HepG2 (cell line): Measurements from ENCODE around the gene GNG10. TPM values are rescaled to one million over a fixed set of nuclear protein-coding genes. Genes with fewer than 3 reads are reported as not detected.

Experiments
- ATAC-seq: fragments of 200-7000 bp; cut with Tn5 transposase; 3 replicates; pipeline ENCODE4 v1.9.1; 2020; ENCODE audit warnings: mild to moderate bottlenecking, moderate library complexity
- BruUV-seq: library from RNA; stranded (reverse); fragments of 400-500 nt; replicated peaks from 2 replicates; lab custom pipeline; 2021; lab: Mats Ljungman, UMichigan
- CTCF ChIA-PET: fragments of 300-600 bp; formaldehyde crosslinking; extraction: SDS; loops from one replicate; lab custom pipeline; 2021; ENCODE audit warnings: low total read pairs, inconsistent platforms, low intra/inter-chr PET ratio; lab: Yijun Ruan, JAX
- POLR2A ChIA-PET: fragments of 350-600 bp; sonication (Branson Sonifier 250); formaldehyde crosslinking; loops from one replicate; lab custom pipeline; 2020; ENCODE audit warnings: antibody characterized with exemption, inconsistent platforms; lab: Yijun Ruan, JAX
- DNase-seq: peaks from one replicate; pipeline ENCODE4 v3.0.0-alpha.2; 2015; ENCODE audit warnings: low spot score
- FAIRE-seq: peaks from 3 replicates; lab custom pipeline; 2011; peaks lifted over from hg19 to GRCh38; lab: Jason Lieb, UNC
- H2AFZ ChIP-seq: one replicate; pipeline ENCODE4 v1.6.1; 2011; ENCODE audit warnings: low read length, inconsistent platforms
- H3K27ac ChIP-seq: fragments of 300-600 bp; 3 replicates; pipeline ENCODE4 v1.8.0; 2011; ENCODE audit warnings: mixed run types, mild to moderate bottlenecking, mixed read lengths, low read length, inconsistent platforms; ENCODE audit not compliant: insufficient read depth; ENCODE audit errors: extremely low read length
- H3K27me3 ChIP-seq, 2 experiments: fragments of 200-600 bp in 1 of 2; 2 replicates in 1 of 2; 3 replicates in 1 of 2; pipeline versions ENCODE4 v1.6.0 to v1.8.0; 2011; ENCODE audit warnings: low read length in 2 of 2, mild to moderate bottlenecking in 2 of 2, moderate library complexity in 2 of 2, inconsistent platforms in 1 of 2; ENCODE audit not compliant: insufficient read depth in 2 of 2, control insufficient read depth in 1 of 2
- H3K36me3 ChIP-seq, 2 experiments: fragments of 200-600 bp in 1 of 2; replicated peaks in 1 of 2; 2 replicates in 1 of 2; 3 replicates in 1 of 2; pipeline versions ENCODE4 v1.5.1 to v1.8.0; 2011; ENCODE audit warnings: low read length in 2 of 2, inconsistent platforms in 1 of 2; ENCODE audit not compliant: insufficient read depth in 2 of 2, control insufficient read depth in 1 of 2
- H3K4me1 ChIP-seq: 2 replicates; pipeline ENCODE4 v1.5.1; 2012; ENCODE audit warnings: low read length, inconsistent platforms; ENCODE audit not compliant: insufficient read depth
- H3K4me2 ChIP-seq: 2 replicates; pipeline ENCODE4 v1.6.0; 2011; ENCODE audit warnings: low read depth, low read length, inconsistent platforms
- H3K4me3 ChIP-seq, 3 experiments: fragments of 200-600 bp in 1 of 3; sonication (generic), shearing (Covaris generic) in 1 of 3; replicated peaks in 1 of 3; 2 replicates each; pipeline ENCODE4 v1.5.1; 2011 to 2016; ENCODE audit warnings: low read length in 3 of 3, inconsistent platforms in 2 of 3, low read depth in 2 of 3, mild to moderate bottlenecking in 2 of 3, control low read depth in 1 of 3, mixed read lengths in 1 of 3; ENCODE audit not compliant: insufficient read depth in 1 of 3
- H3K79me2 ChIP-seq: one replicate; pipeline ENCODE4 v1.6.1; 2011; ENCODE audit warnings: low read length, inconsistent platforms; ENCODE audit not compliant: insufficient read depth
- H3K9ac ChIP-seq: 2 replicates; pipeline ENCODE4 v1.6.0; 2011; ENCODE audit warnings: mild to moderate bottlenecking, low read depth, low read length, inconsistent platforms; ENCODE audit not compliant: insufficient read depth
- H3K9me3 ChIP-seq: 2 replicates; pipeline ENCODE4 v1.5.1; 2012; ENCODE audit warnings: mild to moderate bottlenecking, low read length
- H4K20me1 ChIP-seq: 2 replicates; pipeline ENCODE4 v1.6.0; 2011; ENCODE audit warnings: inconsistent platforms, mild to moderate bottlenecking, low read length, moderate library complexity; ENCODE audit not compliant: insufficient read depth
- FOXA3 ChIP-seq: IDR thresholded peaks from 2 replicates; pipeline ENCODE4 v1.6.1; 2016; ENCODE audit warnings: missing genetic modification reagents, missing compliant biosample characterization
- GPBP1L1 ChIP-seq: sonication (generic); formaldehyde crosslinking; IDR thresholded peaks from 2 replicates; pipeline ENCODE4 v1.5.0; 2020; ENCODE audit warnings: mild to moderate bottlenecking, missing genetic modification reagents
- HCFC1 ChIP-seq: fragments of 150-350 bp; IDR thresholded peaks from 2 replicates; pipeline ENCODE4 v1.6.1; 2014; ENCODE audit warnings: low read depth, low read length
- HINFP ChIP-seq: sonication (generic); formaldehyde crosslinking; IDR thresholded peaks from 2 replicates; pipeline ENCODE4 v1.4.0; 2020; ENCODE audit warnings: low read depth, mild to moderate bottlenecking, missing genetic modification reagents
- JUNB ChIP-seq: sonication (generic); formaldehyde crosslinking; IDR thresholded peaks from 2 replicates; pipeline ENCODE4 v1.8.0; 2022; ENCODE audit warnings: missing genetic modification reagents, mild to moderate bottlenecking, borderline replicate concordance
- MED13 ChIP-seq: sonication (generic); formaldehyde crosslinking; IDR thresholded peaks from 2 replicates; pipeline ENCODE4 v1.5.0; 2020; ENCODE audit warnings: missing genetic modification reagents
- MYNN ChIP-seq: sonication (generic); formaldehyde crosslinking; IDR thresholded peaks from 2 replicates; pipeline ENCODE4 v1.4.0; 2020; ENCODE audit warnings: mild to moderate bottlenecking, low read depth, missing genetic modification reagents
- RNF2 ChIP-seq: fragments of 450-650 bp; conservative IDR thresholded peaks from 2 replicates; pipeline ENCODE4 v1.6.1; 2016; ENCODE audit warnings: low read depth
- TMF1 ChIP-seq: sonication (generic); formaldehyde crosslinking; IDR thresholded peaks from 2 replicates; pipeline ENCODE4 v1.8.1; 2022; ENCODE audit warnings: low read depth, missing genetic modification reagents
- ZBED4 ChIP-seq: sonication (generic); formaldehyde crosslinking; IDR thresholded peaks from 2 replicates; pipeline ENCODE4 v1.4.0; 2020; ENCODE audit warnings: missing genetic modification reagents, borderline replicate concordance
- ZFP36L1 ChIP-seq: sonication (generic); formaldehyde crosslinking; IDR thresholded peaks from 2 replicates; pipeline ENCODE4 v1.8.0; 2022; ENCODE audit warnings: mild to moderate bottlenecking, missing genetic modification reagents, moderate library complexity
- ZFP36L2 ChIP-seq: sonication (generic); formaldehyde crosslinking; IDR thresholded peaks from 2 replicates; pipeline ENCODE4 v1.4.0; 2020; ENCODE audit warnings: missing genetic modification reagents
- ZKSCAN5 ChIP-seq: sonication (generic); formaldehyde crosslinking; IDR thresholded peaks from 2 replicates; pipeline ENCODE4 v1.5.1; 2020; ENCODE audit warnings: mild to moderate bottlenecking, missing genetic modification reagents
- ZMAT3 ChIP-seq: sonication (generic); formaldehyde crosslinking; conservative IDR thresholded peaks from 2 replicates; pipeline ENCODE4 v1.7.0; 2021; ENCODE audit warnings: missing genetic modification reagents
- ZNF232 ChIP-seq: sonication (generic); formaldehyde crosslinking; IDR thresholded peaks from 2 replicates; pipeline ENCODE4 v1.4.0; 2020; ENCODE audit warnings: missing genetic modification reagents, borderline replicate concordance
- ZNF569 ChIP-seq: sonication (generic); formaldehyde crosslinking; IDR thresholded peaks from 2 replicates; pipeline ENCODE4 v1.5.0; 2020; ENCODE audit warnings: mild to moderate bottlenecking, missing genetic modification reagents, moderate library complexity, borderline replicate concordance
- ZNF619 ChIP-seq: sonication (generic); formaldehyde crosslinking; IDR thresholded peaks from 2 replicates; pipeline ENCODE4 v1.4.0; 2020; ENCODE audit warnings: mild to moderate bottlenecking, missing genetic modification reagents
- ZSCAN30 ChIP-seq: sonication (generic); formaldehyde crosslinking; IDR thresholded peaks from 2 replicates; pipeline ENCODE4 v1.5.0; 2020; ENCODE audit warnings: mild to moderate bottlenecking, missing genetic modification reagents
- WGBS: methylation state at CpG from one replicate; pipeline ENCODE4 v1.1.6; 2017; ENCODE audit warnings: low lambda C conversion rate; 5-methylcytosine and 5-hydroxymethylcytosine counted together
- in situ Hi-C: cut with HindIII; loops from 2 replicates; pipeline ENCODE4 v1.10.0; 2017; ENCODE audit warnings: low pct_unique_long_range_greater_than_20kb; ENCODE audit not compliant: extremely low pct_ligation_motif_present
- intact Hi-C: fragments of 100-400 bp; cut with micrococcal nuclease; formaldehyde crosslinking; loops from one replicate; pipeline ENCODE4 v1.10.0; 2022; ENCODE audit not compliant: unreplicated experiment
- polyA plus RNA-seq, 8 experiments: library from polyadenylated mRNA; depleted of rRNA in 3 of 8; stranded (reverse) in 7 of 8; unstranded in 1 of 8; fragments of >200 nt; fragmentation: Illumina TruSeq in 4 of 8; extraction: Trizol in 4 of 8; gene quantifications; 2 replicates each; pipeline versions ENCODE4 v1.2.1 to v1.2.3, GENCODE V29; 2011 to 2016; ENCODE audit warnings: low read depth in 4 of 8, missing spikeins in 1 of 8, mixed read lengths in 1 of 8; ENCODE audit not compliant: insufficient read depth in 1 of 8
- total RNA-seq, 5 experiments: library from RNA; depleted of rRNA; stranded (reverse); fragments of >200 nt; fragmentation: Illumina TruSeq; extraction: Trizol; gene quantifications; 2 replicates each; pipeline ENCODE4 v1.2.3, GENCODE V29; 2016; ENCODE audit warnings: low read depth in 1 of 5

Gene GNG10
- total and polyA plus RNA-seq, 2 of the 13 experiments (the other 11 are each of a cell fraction or from before 2014, with no cell fraction given), result 29.8 to 32.4 TPM

GRCh38 chr9:111630182-111630963 lies 31.0 kb upstream of the GNG10 start:
- Histone ChIP-seq H3K27ac (peak overlapping the region; percentile 59), H3K9ac (peak overlapping the region; percentile 96), H3K4me1 (peaks cover 55% of the 10 kb centered on the region), H3K4me3 (peak overlapping the region; percentile 65 to 91 (median 73)), H3K4me2 (peak overlapping the region; percentile 97), H3K79me2 (peaks cover 41% of the 10 kb centered on the region), H3K36me3 (no peaks in the 10 kb centered on the region), H3K9me3 (no peaks in the 10 kb centered on the region), H3K27me3 (no peaks in the 10 kb centered on the region; a peak in 1 of 5 replicates), H2AFZ (peak overlapping the region; percentile 94), H4K20me1 (peaks cover 18% of the 10 kb centered on the region)
- DNase-seq (no peak), FAIRE-seq (no peak), ATAC-seq (peak; percentile 61)
- WGBS, result 1% methylated on average over 17 of the region's 17 CpGs
- ChIA-PET POLR2A (interaction anchor here (0.6 to 1.6 kb wide), 12 partner anchors 9 to 147 kb away, joined by 3 to 18 read pairs (median 4); partner anchors contain the start of genes GNG10 and PTGR1), CTCF (no interaction called here)
- in situ Hi-C loops, result no loop called here
- intact Hi-C loops, result loop anchor here (2.0 kb wide), 2 partner anchors 26 to 60 kb away; no protein-coding TSS in a partner anchor
- BruUV-seq, result no TSS peak
- TF ChIP-seq ZNF619 (CRISPR knock-in tag) (0 out of 2 replicates have a peak, but pooled peaks have one; percentile 5), ZBED4 (no peak), ZKSCAN5 (CRISPR knock-in tag) (no peak), ZMAT3 (CRISPR knock-in tag) (no peak), ZFP36L1 (CRISPR knock-in tag) (no peak), HINFP (CRISPR knock-in tag) (no peak), HCFC1 (no peak), ZNF232 (CRISPR knock-in tag) (no peak), RNF2 (no peak), ZSCAN30 (CRISPR knock-in tag) (no peak), MED13 (CRISPR knock-in tag) (no peak), JUNB (CRISPR knock-in tag) (no peak), ZNF569 (CRISPR knock-in tag) (no peak), GPBP1L1 (no peak), MYNN (CRISPR knock-in tag) (0 out of 2 replicates have a peak, but pooled peaks have one; percentile 2), FOXA3 (peak; percentile 63; the same call in 1 of the 2 replicates), ZFP36L2 (CRISPR knock-in tag) (no peak), TMF1 (CRISPR knock-in tag) (peak; percentile 4; the same call in 1 of the 2 replicates)
